Endothelial cell of hepatic sinusoid (primary cell): ENCODE results near the gene SYNM.
"Not testable (repeated sequence)": the region's sequence is repeated elsewhere in the genome, so short reads cannot be mapped to it uniquely, and the experiment has no call there.

Experiments
- in situ Hi-C: cut with HindIII; loops from 2 replicates; pipeline ENCODE4 v1.10.0; 2017; ENCODE audit warnings: low sequenced_read_pairs

SYNM gene

GRCh38 chr15:99102332-99103235 is 2.3 kb upstream of the SYNM start:
- in situ Hi-C loops, result loop anchor here (5.0 kb wide), 1 partner anchor 110 kb away; no protein-coding TSS in a partner anchor

GRCh38 chr15:99103279-99103678 is 1.6 kb upstream of the SYNM start:
- in situ Hi-C loops, result loop anchor here (5.0 kb wide), 1 partner anchor 109 kb away; no protein-coding TSS in a partner anchor

- in situ Hi-C loops, result no loop called here
Measured at GRCh38 chr15:99105514-99106341, 848 bp downstream of the SYNM start.

GRCh38 chr15:99106417-99107220 is 1.7 kb downstream of the SYNM start:
- in situ Hi-C loops, result no loop called here

GRCh38 chr15:99108993-99109392 is 4.1 kb downstream of the SYNM start:
- in situ Hi-C loops, result no loop called here

GRCh38 chr15:99109555-99110021 is 4.7 kb downstream of the SYNM start:
- in situ Hi-C loops, result no loop called here

- in situ Hi-C loops, result no loop called here
Measured at GRCh38 chr15:99110093-99110492, 5.2 kb downstream of the SYNM start.

- in situ Hi-C loops, result no loop called here
Measured at GRCh38 chr15:99110581-99111320, 5.9 kb downstream of the SYNM start.

- in situ Hi-C loops, result not testable (repeated sequence)
Measured at GRCh38 chr15:99111641-99112040, 6.8 kb downstream of the SYNM start.

- in situ Hi-C loops, result no loop called here
Measured at GRCh38 chr15:99113547-99114271, 8.8 kb downstream of the SYNM start.

- in situ Hi-C loops, result no loop called here
Measured at GRCh38 chr15:99114511-99115299, 9.8 kb downstream of the SYNM start.

GRCh38 chr15:99115300-99116215 is 10.7 kb downstream of the SYNM start:
- in situ Hi-C loops, result no loop called here

GRCh38 chr15:99117111-99117510 is 12.2 kb downstream of the SYNM start:
- in situ Hi-C loops, result no loop called here

- in situ Hi-C loops, result no loop called here
Measured at GRCh38 chr15:99117563-99118257, 12.8 kb downstream of the SYNM start.

- in situ Hi-C loops, result no loop called here
Measured at GRCh38 chr15:99118258-99118632, 13.4 kb downstream of the SYNM start.

GRCh38 chr15:99118801-99119546 is 14.1 kb downstream of the SYNM start:
- in situ Hi-C loops, result no loop called here
